GM18907 (cell line): ENCODE data around the gene CARD10.
A peak's percentile ranks its signal among the peaks of the same experiment; 100 is the strongest.
"Not testable (repeated sequence)": the region's sequence is repeated elsewhere in the genome, so short reads cannot be mapped to it uniquely, and the experiment has no call there.

Source experiments
- ATAC-seq: cut with Tn5 transposase; IDR thresholded peaks from one replicate; pipeline ENCODE4 v1.9.1; 2021; ENCODE audit warnings: mild to moderate bottlenecking, moderate library complexity; ENCODE audit not compliant: unreplicated experiment

CARD10 gene

GRCh38 chr22:37555029-37555428, 35.8 kb upstream of the CARD10 start:
- no peak for ATAC-seq

GRCh38 chr22:37553725-37554124, 34.5 kb upstream of the CARD10 start:
- no peak for ATAC-seq

GRCh38 chr22:37552524-37553163, 33.4 kb upstream of the CARD10 start:
- no peak for ATAC-seq

- ATAC-seq, result no peak
These were observed 32.8 kb upstream of the CARD10 start for GRCh38 chr22:37551981-37552380.

- not testable (repeated sequence) for ATAC-seq
These were observed 31.7 kb upstream of the CARD10 start for GRCh38 chr22:37550921-37551320.

GRCh38 chr22:37549704-37550059, 30.5 kb upstream of the CARD10 start:
- ATAC-seq, result no peak

- no peak for ATAC-seq
These were observed 28.1 kb upstream of the CARD10 start for GRCh38 chr22:37547251-37547741.

GRCh38 chr22:37546437-37547250, 27.4 kb upstream of the CARD10 start:
- ATAC-seq, result no peak

- no peak for ATAC-seq
These were observed 26.7 kb upstream of the CARD10 start for GRCh38 chr22:37545703-37546436.

- no peak for ATAC-seq
These were observed 25.9 kb upstream of the CARD10 start for GRCh38 chr22:37544955-37545702.

- ATAC-seq, result no peak
These were observed 23.7 kb upstream of the CARD10 start for GRCh38 chr22:37542959-37543358.

- ATAC-seq, result not testable (repeated sequence)
These were observed 23.2 kb upstream of the CARD10 start for GRCh38 chr22:37542416-37542815.

- not testable (repeated sequence) for ATAC-seq
These were observed 20.6 kb upstream of the CARD10 start for GRCh38 chr22:37539790-37540189.

GRCh38 chr22:37538590-37539357, 19.6 kb upstream of the CARD10 start:
- peak; percentile 84 for ATAC-seq

- ATAC-seq, result no peak
These were observed 15.9 kb upstream of the CARD10 start for GRCh38 chr22:37535159-37535558.

GRCh38 chr22:37534445-37534844, 15.2 kb upstream of the CARD10 start:
- ATAC-seq, result no peak

- ATAC-seq, result no peak
These were observed 14.8 kb upstream of the CARD10 start for GRCh38 chr22:37533995-37534394.

- ATAC-seq, result no peak
These were observed 10.6 kb upstream of the CARD10 start for GRCh38 chr22:37529652-37530345.

GRCh38 chr22:37527952-37528351, 8.7 kb upstream of the CARD10 start:
- not testable (repeated sequence) for ATAC-seq
